Measurements from ENCODE around the gene NCLN.
A peak's percentile ranks its signal among the peaks of the same experiment; 100 is the strongest.
"Not testable (repeated sequence)": the region's sequence is repeated elsewhere in the genome, so short reads cannot be mapped to it uniquely, and the experiment has no call there.

Gene NCLN

GRCh38 chr19:3196064-3196932 lies 10.6 kb downstream of the NCLN start:
- DNase-seq (ENCODE audit: low read depth in 1 of 2, low spot score in 1 of 2): no peak

- DNase-seq (ENCODE audit: low read depth in 1 of 2, low spot score in 1 of 2): no peak
These were observed 11.1 kb downstream of the NCLN start for GRCh38 chr19:3196933-3197205.

GRCh38 chr19:3198901-3199700 lies 13.4 kb downstream of the NCLN start:
- no peak for DNase-seq (ENCODE audit: low read depth in 1 of 2, low spot score in 1 of 2)

- DNase-seq (ENCODE audit: low read depth in 1 of 2, low spot score in 1 of 2): no peak
These were observed 15.5 kb downstream of the NCLN start for GRCh38 chr19:3201072-3201700.

GRCh38 chr19:3201911-3202310 lies 16.2 kb downstream of the NCLN start:
- DNase-seq (ENCODE audit: low read depth in 1 of 2, low spot score in 1 of 2): no peak

GRCh38 chr19:3202346-3202745 lies 16.6 kb downstream of the NCLN start:
- DNase-seq (ENCODE audit: low read depth in 1 of 2, low spot score in 1 of 2): no peak

- not testable (repeated sequence) for DNase-seq (ENCODE audit: low read depth in 1 of 2, low spot score in 1 of 2)
These were observed 17.2 kb downstream of the NCLN start for GRCh38 chr19:3202895-3203294.

- DNase-seq (ENCODE audit: low read depth in 1 of 2, low spot score in 1 of 2): no peak
These were observed 18.3 kb downstream of the NCLN start for GRCh38 chr19:3203805-3204645.

GRCh38 chr19:3204646-3205275 lies 19.0 kb downstream of the NCLN start:
- DNase-seq (ENCODE audit: low read depth in 1 of 2, low spot score in 1 of 2): no peak

GRCh38 chr19:3206216-3206953 lies 20.7 kb downstream of the NCLN start:
- no peak for DNase-seq (ENCODE audit: low read depth in 1 of 2, low spot score in 1 of 2)

GRCh38 chr19:3207461-3208242 lies 21.9 kb downstream of the NCLN start:
- DNase-seq (ENCODE audit: low read depth in 1 of 2, low spot score in 1 of 2): no peak

GRCh38 chr19:3208317-3209207 lies 22.8 kb downstream of the NCLN start:
- DNase-seq (ENCODE audit: low read depth in 1 of 2, low spot score in 1 of 2): no peak

- peak; percentile 39 to 49 for DNase-seq (ENCODE audit: low read depth in 1 of 2, low spot score in 1 of 2)
These were observed 24.8 kb downstream of the NCLN start for GRCh38 chr19:3210347-3211017.

- DNase-seq (ENCODE audit: low read depth in 1 of 2, low spot score in 1 of 2): no peak
These were observed 25.5 kb downstream of the NCLN start for GRCh38 chr19:3211191-3211590.

GRCh38 chr19:3213159-3213558 lies 27.4 kb downstream of the NCLN start:
- no peak for DNase-seq (ENCODE audit: low read depth in 1 of 2, low spot score in 1 of 2)

GRCh38 chr19:3216874-3217273 lies 31.1 kb downstream of the NCLN start:
- DNase-seq (ENCODE audit: low read depth in 1 of 2, low spot score in 1 of 2): no peak

- DNase-seq (ENCODE audit: low read depth in 1 of 2, low spot score in 1 of 2): no peak
These were observed 34.8 kb downstream of the NCLN start for GRCh38 chr19:3220576-3220975.

- not testable (repeated sequence) for DNase-seq (ENCODE audit: low read depth in 1 of 2, low spot score in 1 of 2)
These were observed 35.8 kb downstream of the NCLN start for GRCh38 chr19:3221576-3221975.
